ENCODE data around the gene DMRT3.

DMRT3 gene

GRCh38 chr9:1005043-1005667 lies 28.7 kb downstream of the DMRT3 start:
- DNase-seq = peak; percentile 48

- DNase-seq = no peak
These were observed 30.9 kb downstream of the DMRT3 start for GRCh38 chr9:1007312-1007711.

- DNase-seq = peak; percentile 15
These were observed 31.8 kb downstream of the DMRT3 start for GRCh38 chr9:1008216-1008615.

- peak; percentile 72 for DNase-seq
These were observed 32.7 kb downstream of the DMRT3 start for GRCh38 chr9:1009101-1009707.

- DNase-seq = no peak
These were observed 36.6 kb downstream of the DMRT3 start for GRCh38 chr9:1013021-1013420.

GRCh38 chr9:1014225-1014624 lies 37.8 kb downstream of the DMRT3 start:
- no peak for DNase-seq

GRCh38 chr9:1014640-1015039 lies 38.2 kb downstream of the DMRT3 start:
- no peak for DNase-seq

GRCh38 chr9:1018121-1018520 lies 41.7 kb downstream of the DMRT3 start:
- DNase-seq = no peak

GRCh38 chr9:1024112-1024511 lies 47.7 kb downstream of the DMRT3 start:
- no peak for DNase-seq

- no peak for DNase-seq
These were observed 48.7 kb downstream of the DMRT3 start for GRCh38 chr9:1025131-1025530.

GRCh38 chr9:1026219-1026618 lies 49.8 kb downstream of the DMRT3 start:
- no peak for DNase-seq

- DNase-seq = no peak
These were observed 52.2 kb downstream of the DMRT3 start for GRCh38 chr9:1028501-1029190.

GRCh38 chr9:1031951-1032601 lies 55.6 kb downstream of the DMRT3 start:
- DNase-seq = no peak

- DNase-seq = no peak
These were observed 57.8 kb downstream of the DMRT3 start for GRCh38 chr9:1034271-1034670.

GRCh38 chr9:1039589-1039988 lies 63.1 kb downstream of the DMRT3 start:
- DNase-seq = no peak
